ENCODE data around the gene BTBD8. TPM values are rescaled to one million over a fixed set of nuclear protein-coding genes. Genes with fewer than 3 reads are reported as not detected.

Gene BTBD8
- total RNA-seq, 1 experiment from 2014 or later = 2.8 TPM

DNA sequence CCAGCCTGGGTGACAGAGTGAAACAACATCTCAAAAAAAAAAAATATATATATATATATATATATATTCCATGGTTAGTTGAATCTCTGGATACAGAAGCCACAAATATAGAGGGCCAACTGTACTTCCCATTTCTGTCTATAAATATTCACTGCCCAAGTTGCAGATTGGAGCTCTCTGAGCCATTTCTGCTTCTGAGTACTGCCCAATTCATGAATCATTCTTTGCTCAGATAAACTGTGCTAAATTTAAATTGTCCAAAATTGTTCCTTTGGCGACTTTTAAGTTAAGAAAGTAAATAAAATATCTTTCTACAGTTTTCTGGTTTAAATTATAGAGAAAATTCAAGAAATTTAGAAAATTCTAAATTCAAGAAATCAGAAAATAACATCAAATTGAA lies 114.4 kb downstream of the BTBD8 start (continued):
- TF ChIP-seq, protein P1, sequence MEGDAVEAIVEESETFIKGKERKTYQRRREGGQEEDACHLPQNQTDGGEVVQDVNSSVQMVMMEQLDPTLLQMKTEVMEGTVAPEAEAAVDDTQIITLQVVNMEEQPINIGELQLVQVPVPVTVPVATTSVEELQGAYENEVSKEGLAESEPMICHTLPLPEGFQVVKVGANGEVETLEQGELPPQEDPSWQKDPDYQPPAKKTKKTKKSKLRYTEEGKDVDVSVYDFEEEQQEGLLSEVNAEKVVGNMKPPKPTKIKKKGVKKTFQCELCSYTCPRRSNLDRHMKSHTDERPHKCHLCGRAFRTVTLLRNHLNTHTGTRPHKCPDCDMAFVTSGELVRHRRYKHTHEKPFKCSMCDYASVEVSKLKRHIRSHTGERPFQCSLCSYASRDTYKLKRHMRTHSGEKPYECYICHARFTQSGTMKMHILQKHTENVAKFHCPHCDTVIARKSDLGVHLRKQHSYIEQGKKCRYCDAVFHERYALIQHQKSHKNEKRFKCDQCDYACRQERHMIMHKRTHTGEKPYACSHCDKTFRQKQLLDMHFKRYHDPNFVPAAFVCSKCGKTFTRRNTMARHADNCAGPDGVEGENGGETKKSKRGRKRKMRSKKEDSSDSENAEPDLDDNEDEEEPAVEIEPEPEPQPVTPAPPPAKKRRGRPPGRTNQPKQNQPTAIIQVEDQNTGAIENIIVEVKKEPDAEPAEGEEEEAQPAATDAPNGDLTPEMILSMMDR (IDR thresholded peaks at IDR 0.05 in 2 of 3, conservative IDR thresholded peaks at IDR 0.05 in 1 of 3; ENCODE audit: borderline replicate concordance in 1 of 3, insufficient read depth in 1 of 3, low read depth in 2 of 3, low read length in 2 of 3) = no peak

DNA sequence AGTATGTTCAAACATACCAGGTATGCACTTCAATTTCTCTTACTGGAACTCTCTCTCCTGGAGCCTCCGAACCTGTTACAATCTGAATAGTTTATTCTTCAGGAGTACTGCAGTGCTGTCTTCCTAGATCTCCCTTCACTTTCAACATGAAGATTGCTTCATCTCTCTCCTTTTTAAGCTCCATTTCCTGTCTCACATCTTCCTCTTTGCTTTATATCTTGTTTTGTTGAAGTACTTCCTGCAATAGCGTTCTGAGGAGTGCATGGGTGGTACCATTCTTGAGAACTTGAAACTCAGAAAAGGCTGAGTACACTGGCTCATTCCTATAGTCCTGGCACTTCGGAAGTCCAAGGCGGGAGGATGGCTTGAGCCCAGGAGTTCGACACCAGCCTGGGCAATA lies 121.8 kb downstream of the BTBD8 start:
- no peak for TF ChIP-seq CBX3 (IDR thresholded peaks at IDR 0.05; ENCODE audit: low read depth)
- TF ChIP-seq, protein P1 (IDR thresholded peaks at IDR 0.05 in 2 of 3, conservative IDR thresholded peaks at IDR 0.05 in 1 of 3; ENCODE audit: borderline replicate concordance in 1 of 3, insufficient read depth in 1 of 3, low read depth in 2 of 3, low read length in 2 of 3) = no peak
- no peak for ATAC-seq
- ChIA-PET POLR2A (no interaction called here), CTCF (no interaction called here), RAD21 (ENCODE audit: low non-redundant PET in 1 of 2, low total read pairs in 2 of 2, uncharacterized antibody in 2 of 2, unreplicated experiment in 2 of 2) (no interaction called here)
- Histone ChIP-seq H3K36me3 (ENCODE audit: control insufficient read depth in 1 of 2, insufficient read depth in 2 of 2, low read length in 2 of 2) (no peaks in the 10 kb centered on the region), H3K27me3 (ENCODE audit: insufficient read depth, low read length) (no peaks in the 10 kb centered on the region), H3K4me3 (replicated peaks in 1 of 2; ENCODE audit: low read depth in 1 of 2, low read length in 2 of 2) (no peak overlapping the region), H3K9ac (ENCODE audit: low read length) (no peak overlapping the region), H3K9me2 (ENCODE audit: insufficient read depth) (no peaks in the 10 kb centered on the region), H3K27ac (ENCODE audit: low read depth, low read length) (no peak overlapping the region), H3K4me1 (ENCODE audit: control insufficient read depth in 1 of 2, insufficient read depth in 2 of 2, low read length in 2 of 2) (no peaks in the 10 kb centered on the region), H2AFZ (ENCODE audit: low read depth, low read length, poor library complexity, severe bottlenecking) (no peak overlapping the region), H3K79me2 (ENCODE audit: insufficient read depth, low read length) (no peaks in the 10 kb centered on the region), H3K4me2 (ENCODE audit: low read length) (no peak overlapping the region), H4K20me1 (ENCODE audit: insufficient read depth) (no peaks in the 10 kb centered on the region), H3K9me3 (ENCODE audit: control insufficient read depth in 1 of 2, insufficient read depth in 1 of 2, low read depth in 1 of 2, low read length in 2 of 2) (no peaks in the 10 kb centered on the region)
- no peak for DNase-seq (ENCODE audit: low read depth, low spot score)
- no TSS peak for BruUV-seq (replicated peaks)
- intact Hi-C loops (cut with micrococcal nuclease) = no loop called here

All from HCT116 (cell line).